ENCODE results near the gene C22orf31.
"Not testable (repeated sequence)": the region's sequence is repeated elsewhere in the genome, so short reads cannot be mapped to it uniquely, and the experiment has no call there.

Gene C22orf31

DNA sequence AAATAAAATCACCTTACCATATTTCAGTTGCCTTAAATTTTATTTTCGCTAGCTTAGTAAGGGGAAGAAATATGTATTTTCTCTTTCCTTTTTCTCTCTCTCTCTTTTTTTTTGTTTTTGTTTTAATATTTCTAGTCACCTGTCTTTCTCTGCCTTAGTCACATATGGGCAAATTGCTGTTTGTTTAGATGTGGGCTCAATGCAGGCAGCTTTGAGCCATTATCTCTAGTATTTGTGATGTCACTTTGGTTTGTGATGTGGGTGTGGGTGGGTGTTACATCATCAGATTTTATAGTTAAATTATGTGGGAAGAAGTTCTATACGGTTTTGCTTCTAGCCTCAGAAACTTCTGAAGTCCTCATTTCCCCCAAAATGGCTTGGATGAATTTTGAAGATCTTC, at the start of gene C22orf31:
Gene C22orf31 (minus strand): TSS at position 59 of the 400 bp plus-strand sequence. CDS start 39 bp downstream, at position 20.
- DNase-seq, result no peak

DNA sequence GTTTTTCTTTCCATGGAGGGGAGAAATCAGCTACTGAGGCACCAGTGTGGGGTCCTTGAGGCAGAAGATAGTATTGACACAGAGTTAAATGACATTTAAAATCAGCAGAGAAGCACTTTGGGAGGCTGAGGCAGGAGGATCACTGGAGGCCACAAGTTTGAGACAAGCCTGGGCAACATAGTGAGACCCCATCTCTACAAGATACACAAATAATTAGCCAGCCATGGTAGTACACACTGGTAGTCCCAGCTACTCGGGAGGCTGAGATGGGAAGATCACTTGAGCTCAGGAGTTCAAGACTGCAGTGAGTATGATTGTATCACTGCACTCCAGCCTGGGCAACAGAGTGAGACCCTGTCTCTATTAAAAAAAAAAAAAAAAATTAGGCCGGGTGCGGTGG, 49.3 kb upstream of the C22orf31 start:
- DNase-seq, result no peak

DNA sequence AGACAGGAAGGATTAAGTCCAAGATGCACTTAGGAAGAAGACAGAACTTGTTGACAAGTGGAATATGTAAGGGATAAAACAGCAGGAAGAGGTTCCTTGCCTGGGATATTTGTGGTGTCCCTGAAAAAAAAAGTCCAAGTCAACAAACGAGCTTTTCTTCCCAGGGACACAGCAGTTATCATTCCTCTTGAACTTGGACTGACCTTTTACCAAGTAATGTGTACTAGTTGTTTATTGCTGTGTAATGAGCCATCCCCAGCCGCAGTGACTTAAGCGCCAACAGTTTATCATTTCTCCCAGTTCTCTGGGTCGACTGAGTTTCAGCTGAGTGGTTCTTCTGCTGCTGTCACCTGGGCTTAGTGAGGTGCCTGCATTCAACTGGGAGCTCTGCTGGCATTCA, 48.2 kb upstream of the C22orf31 start:
- DNase-seq, result no peak

DNA sequence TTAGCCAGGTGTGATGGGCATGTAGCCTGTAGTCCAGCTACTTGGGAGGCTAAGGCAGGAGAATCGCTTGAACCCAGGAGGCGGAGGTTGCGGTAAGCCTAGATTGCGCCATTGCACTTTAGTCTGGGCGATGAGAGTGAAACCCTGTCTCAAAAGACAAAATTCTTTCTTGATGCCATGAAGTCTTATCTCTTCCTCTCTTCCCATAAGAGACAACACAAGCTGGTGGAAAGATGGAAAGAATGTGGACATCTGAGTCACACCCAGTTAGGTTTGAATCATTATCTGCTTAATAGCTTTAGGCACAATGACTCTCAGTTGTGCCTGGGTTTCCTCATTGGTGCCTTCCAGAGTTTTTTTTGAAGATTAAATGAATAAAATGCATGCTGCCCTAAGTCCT, 46.5 kb upstream of the C22orf31 start:
- no peak for DNase-seq

DNA sequence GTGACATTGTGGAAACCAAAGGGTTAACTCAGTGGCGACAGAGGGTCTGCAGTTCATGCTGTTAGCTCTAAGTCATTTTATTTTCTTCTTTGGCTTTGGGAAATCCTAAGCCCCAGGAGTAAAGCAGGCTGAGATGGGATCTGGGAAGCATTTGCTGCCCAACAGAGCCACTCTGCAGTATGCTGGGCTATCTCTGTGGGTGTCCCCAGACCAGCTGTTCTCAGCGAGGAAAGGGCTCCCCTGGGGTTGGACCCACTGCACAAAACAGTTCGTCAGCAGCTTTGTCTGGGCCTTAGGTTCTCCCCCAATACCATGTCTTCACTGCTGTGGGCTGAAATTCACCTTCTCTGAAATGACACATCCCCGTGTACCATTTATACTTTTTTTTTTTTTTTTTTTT, 45.2 kb upstream of the C22orf31 start:
- no peak for DNase-seq

DNA sequence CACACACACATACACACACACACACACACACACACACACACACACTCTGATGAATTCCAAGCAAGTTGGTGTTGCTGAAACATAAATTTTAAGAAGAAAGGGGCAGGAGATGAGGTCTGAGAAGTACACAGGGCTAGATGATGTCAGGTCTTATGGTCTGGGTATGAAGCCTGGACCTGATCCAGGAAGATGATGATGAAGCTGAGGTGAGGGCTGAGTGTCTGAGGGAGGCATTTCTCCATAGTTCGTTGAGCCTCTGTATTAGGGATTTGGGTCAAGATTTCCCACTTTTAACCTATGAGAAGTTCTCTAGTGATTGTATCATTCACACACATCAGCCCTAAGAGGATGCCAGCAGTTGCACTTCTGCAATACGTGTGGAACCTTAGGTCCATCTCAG, 43.8 kb upstream of the C22orf31 start:
- DNase-seq, result no peak

DNA sequence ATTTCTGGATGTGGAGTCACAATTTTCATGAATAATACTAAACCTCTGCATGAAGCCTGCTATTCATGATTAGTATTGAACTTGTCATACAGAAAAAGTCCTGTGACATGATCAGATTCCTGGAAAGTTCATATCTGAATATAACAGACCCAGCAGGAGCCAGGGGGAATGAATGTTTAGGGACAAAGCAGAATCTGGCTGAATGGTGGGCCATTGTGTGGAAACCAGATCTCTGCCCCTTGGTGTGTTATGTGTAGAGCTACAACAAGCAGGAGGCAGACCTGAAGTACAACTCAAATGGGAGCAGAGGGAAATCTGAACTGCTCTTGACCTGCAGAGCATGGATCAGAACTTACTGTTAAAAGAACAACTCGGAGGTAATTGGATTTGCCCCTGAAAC, 41.5 kb upstream of the C22orf31 start:
- DNase-seq, result no peak

DNA sequence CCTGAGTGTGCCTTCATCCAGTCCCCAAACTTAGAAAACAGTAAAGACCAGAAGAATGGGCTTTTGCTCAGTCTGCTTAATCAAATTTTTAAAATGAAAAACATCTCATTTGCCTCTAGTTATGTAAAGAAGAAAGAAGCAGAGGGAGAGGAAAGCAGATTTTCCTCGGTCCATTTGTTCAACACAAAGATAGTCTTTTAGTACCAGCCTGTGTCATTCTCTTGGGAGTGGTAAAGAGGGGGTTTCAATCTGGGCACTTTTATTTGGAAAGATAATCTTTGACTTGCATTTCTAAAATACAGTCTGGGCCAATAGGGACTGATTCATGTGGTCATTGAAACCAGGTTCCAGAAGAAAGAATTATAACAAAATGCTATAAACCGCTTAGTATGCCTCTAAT, 40.7 kb upstream of the C22orf31 start:
- DNase-seq, result no peak

DNA sequence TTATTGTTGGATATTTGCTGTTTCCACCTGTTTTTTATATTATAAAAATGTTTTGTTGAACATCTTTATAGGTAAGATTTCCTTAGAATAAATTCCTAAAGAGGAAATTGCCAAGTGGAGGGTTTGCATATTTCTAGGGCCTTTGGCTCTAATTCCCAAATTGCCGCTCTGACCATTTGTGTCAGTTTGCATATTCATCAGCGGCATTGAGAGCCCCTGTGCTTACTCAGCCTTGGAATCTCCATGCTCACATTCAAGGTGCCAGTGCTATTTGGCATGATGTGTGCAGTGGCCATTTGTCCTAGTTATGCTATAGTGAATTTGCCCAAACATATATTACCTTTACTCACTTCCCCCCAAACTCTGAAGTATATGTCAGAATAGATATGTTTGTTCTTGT, 36.7 kb upstream of the C22orf31 start:
- no peak for DNase-seq

DNA sequence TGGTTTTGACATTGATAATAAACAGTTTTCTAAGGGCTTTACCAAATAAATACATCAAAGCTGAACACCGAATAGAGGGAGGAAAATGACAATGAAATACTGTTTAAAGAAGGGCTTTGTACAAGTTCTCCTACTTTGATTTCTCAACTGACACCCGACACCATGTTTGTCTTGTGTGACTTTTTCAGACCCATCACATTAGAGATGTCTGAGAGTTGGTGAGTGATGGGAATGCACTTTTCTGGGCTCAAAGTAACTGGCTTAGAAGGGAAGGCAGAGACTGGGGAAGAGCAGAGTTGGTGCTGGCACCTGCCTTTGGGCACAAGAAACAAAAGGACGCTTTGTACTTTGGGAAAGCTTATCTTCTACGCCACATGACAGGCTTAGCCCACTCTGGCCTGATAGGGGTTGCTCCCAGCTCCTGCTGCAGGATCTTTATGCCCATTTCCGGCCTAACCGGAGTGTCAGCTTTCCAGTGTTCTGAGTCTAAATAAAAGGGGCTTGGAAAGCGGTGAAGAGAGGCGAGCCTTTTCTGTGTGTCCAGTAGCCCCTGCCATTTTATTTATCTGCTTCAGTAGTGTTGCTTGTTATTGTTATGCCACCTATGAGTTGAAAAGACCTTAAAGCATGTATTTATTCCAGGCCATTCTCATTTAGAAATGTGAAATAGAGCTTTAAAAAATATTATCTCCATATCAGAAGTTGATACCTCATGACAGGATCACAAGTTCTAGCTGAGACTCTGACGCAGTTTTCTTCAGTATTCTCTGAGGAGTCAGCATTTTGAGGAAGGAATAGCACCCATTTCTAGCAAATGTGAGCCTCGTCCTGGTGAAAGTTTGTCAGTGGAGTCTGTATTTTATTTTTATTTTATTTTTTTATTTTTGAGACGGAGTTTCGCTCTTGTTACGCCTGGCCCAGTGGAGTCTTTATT, 35.4 kb upstream of the C22orf31 start:
- peak; percentile 41 for DNase-seq

DNA sequence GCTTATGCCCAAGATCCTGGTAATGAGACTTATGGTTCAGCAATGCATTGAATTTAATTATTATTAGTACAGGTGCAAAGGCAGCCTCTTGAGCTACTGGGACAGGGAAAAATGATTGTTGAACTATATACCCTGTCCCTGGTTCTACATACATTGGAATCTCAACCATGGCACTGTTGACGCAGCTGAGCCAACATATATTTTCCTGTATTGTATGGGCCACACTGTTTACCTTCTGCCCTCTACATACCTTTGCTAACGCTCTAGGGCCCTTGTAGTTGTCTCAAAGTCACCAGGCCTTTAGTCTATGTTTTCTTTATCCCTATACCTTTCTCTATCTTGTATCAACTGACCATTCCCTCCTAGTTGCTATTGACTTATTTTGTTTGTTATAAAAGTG, 33.8 kb upstream of the C22orf31 start:
- DNase-seq, result peak; percentile 83

DNA sequence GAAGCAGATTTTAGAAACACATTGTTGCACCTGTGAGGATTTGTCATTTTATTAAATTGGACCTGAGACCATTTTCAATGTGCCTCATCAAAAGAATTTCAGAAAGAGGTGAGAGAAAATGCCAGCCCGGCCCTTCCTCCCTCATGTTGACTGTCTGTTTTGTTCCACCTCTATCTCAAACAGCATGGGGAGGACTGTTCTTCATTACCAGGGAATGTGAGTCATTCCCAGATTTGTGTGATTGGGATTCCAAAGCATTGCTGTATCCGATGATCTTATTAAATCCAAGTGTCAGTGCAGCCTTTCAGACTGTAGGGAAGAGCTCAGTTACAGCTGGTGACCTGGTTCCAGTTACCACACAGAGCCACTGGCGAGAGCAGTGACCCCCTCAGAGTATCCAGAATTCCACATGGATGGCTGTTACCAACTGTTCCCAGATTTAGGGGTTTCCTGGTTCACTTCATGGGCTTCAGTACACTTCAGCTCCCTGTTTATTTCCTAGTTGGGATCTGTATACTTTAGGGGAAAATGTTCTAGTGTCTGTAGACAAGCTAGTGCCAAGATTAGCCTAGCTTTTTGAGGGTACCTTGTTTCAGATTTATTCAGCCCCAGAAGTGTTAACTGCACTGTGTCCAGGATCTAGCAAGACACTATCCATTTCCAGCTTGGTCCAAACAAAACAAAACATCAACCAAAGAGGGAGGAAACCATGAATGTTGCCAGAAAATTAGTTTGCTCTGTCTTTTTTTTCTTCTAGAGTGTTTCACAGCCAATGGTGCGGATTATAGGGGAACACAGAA, 32.1 kb upstream of the C22orf31 start:
- no peak for DNase-seq

DNA sequence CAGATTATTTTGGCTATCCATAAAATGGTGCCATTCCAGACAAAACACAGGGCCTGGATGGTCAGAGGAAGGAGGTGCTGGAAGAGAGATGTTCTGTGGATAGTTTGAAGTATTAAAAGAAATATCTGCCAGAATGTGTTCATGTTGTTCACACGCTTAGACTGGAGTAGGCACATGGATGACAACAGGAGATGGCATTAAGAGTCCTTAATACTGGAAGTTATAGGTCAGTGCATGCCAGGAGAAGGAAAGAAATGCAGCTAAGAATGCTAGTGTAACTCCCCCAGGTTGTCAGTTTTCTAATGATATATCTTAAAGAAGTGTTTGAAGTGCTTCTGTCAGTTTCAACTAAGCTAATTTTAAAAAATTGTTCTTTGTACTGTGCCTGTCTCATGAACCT, 31.4 kb upstream of the C22orf31 start:
- DNase-seq, result no peak

DNA sequence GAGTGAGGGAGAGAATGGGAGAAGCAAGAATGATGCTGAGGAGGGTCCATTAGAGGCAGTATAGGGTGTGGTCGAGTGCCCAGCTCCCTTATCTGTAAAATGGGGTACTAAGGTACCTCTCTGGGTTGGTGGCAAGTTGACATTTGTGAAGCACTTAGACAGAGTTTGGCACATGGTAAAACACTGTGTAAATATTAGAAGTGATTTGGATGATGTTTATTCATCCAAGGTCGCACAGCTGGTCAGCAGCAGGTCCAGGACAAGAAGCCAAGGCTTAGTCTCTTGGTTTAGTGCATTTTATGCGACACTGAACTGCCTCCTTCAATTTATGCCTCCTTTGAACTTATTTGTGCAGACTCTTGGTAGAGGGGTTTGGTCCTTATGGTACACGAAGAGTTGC, 30.6 kb upstream of the C22orf31 start:
- DNase-seq, result peak; percentile 4

DNA sequence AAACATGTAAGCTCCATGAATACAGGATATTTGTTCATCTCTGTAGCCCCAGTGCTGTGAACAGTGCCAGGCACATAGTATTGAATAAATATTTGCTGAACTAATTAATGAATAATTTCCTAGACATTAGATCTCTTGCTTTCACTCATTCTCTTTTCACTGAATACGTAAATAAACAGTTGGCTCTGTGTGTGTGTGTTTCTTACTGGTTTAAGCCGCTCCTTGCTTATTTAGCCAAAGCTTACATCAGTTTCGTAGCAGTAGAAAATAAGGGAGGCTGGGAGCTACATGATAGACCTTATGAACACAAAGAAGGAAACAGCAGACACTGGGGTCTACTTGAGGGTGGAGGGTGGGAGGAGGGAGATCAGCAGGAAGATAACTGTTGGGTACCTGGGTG, 28.4 kb upstream of the C22orf31 start:
- DNase-seq, result peak; percentile 60

DNA sequence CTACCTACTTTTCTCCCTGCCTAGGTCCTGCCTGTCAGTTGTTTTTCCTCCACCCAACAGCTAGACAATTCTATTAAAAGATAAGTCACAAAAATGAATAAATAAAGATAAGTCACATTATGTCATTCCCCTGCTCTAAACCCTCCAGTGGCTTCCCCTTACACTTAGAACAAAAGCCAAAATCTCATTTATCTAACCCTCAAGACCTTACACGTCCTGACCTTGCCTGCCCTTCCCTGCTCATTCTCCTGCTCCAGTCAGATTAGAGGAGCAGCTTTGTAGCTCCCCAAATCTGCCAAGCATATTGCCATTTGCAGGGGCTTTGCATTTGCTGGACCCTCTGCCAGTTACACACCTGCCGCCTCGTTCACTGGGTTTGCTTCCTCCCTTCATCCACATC, 27.9 kb upstream of the C22orf31 start:
- no peak for DNase-seq

DNA sequence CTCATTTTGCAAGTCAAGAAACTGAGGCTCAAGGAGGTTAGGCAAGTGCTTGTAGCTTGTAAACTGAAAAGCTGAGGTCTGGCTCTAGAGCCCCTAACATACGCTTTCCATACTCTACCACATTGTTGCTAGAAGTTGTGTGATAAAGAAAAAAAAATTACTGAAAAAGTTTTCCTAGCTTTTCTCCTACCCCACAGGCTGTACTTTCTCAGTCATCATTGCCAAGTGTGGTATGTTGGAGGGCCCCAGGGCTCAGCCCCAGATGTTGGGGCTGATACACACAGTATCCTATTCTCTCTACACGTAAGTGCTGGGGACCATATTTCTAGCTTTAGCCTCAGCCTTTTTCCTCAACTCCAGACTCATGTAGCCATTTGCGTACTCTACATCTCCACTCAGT, 27.2 kb upstream of the C22orf31 start:
- no peak for DNase-seq

DNA sequence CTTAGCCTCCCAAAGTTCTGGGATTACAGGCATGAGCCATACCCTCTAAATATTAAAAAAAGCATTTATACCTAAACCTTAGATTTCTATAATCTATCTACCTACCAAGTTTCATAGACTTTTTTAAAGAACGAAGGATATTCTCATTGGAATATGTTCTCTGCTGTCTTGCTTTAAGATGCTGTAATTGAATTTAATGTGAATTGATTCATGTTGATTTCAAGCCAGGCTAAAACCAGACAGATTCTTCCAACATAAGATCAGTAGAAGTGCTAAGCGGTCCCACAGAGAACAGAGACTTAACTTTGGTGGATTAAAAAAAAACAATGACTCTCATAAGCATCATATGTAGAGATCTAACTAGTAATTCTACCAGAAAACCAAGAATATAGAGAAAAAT, 25.4 kb upstream of the C22orf31 start:
- no peak for DNase-seq

DNA sequence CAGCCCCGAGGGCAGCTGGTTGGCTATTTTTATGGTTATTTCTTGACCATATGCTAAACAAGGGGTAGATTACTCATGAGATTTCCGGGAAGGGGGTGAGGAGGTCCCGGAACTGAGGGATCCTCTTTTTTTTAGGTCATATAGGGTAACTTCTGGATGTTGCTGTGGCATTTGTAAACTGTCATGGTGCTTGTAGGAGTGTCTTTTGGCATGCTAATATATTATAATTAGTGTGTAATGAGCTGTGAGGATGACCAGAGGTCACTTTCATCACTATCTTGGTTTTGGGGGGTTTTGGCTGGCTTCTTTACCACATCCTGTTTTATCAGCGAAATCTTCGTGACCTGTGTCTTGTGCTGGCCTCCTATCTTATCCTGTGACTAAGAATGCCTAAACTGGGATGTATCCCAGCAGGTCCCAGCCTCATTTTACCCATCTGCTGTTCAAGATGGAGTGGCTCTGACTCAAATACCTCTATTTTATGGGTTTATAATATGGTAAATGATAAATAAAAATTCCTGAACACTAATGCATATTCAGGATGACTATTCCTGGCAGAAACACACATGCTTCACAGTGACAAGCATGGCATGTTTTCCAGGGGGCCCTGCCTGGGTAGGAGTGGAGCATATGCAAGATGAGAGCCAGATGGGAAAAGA, 22.4 kb upstream of the C22orf31 start:
- no peak for DNase-seq

DNA sequence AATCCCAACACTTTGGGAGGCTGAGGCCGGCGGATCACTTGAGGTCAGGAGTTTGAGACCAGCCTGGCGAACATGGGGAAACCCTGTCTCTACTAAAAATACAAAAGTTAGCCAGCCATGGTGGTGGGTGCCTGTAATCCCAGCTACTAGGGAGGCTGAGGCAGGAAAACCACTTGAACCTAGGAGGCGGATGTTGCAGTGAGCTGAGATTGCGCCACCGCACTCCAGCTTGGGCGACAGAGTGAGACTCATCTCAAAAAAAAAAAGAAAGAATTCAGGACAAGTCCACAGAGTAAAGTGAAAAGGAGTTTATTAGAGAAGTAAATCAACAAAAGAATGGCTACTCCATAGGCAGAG, 21.9 kb upstream of the C22orf31 start:
- DNase-seq, result not testable (repeated sequence)

DNA sequence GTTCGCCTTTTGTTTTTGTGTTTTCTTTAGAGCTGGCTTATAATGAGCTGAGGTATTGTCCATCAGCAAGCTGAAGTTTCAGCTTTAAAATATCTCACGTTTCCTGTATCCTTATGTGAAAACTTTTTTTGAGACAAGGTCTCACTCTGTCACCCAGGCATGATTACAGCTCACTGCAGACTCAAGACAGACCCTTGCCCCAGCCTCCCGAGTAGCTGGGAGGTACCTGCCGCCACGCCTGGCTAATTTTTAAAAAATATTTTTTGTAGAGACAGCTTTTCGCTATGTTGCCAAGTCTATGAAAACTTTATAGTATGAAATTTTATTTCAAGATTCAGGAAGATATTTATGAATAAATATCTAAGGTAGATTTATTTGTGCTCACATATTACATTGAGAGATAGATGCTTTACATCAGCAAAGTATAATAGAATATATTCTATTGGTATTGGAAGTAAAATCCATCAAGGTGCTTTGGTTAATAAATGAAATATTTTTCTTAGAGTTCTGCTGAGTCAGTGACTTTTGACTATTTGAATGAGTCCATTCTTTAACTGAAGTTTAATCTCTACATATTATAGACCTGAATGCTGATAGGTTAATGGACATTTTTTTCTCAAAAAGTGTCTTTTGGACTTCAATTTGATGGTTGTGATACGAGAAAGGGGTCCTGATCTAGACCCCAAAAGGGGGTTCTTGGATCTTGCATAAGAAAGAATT, 21.4 kb upstream of the C22orf31 start:
- no peak for DNase-seq

DNA sequence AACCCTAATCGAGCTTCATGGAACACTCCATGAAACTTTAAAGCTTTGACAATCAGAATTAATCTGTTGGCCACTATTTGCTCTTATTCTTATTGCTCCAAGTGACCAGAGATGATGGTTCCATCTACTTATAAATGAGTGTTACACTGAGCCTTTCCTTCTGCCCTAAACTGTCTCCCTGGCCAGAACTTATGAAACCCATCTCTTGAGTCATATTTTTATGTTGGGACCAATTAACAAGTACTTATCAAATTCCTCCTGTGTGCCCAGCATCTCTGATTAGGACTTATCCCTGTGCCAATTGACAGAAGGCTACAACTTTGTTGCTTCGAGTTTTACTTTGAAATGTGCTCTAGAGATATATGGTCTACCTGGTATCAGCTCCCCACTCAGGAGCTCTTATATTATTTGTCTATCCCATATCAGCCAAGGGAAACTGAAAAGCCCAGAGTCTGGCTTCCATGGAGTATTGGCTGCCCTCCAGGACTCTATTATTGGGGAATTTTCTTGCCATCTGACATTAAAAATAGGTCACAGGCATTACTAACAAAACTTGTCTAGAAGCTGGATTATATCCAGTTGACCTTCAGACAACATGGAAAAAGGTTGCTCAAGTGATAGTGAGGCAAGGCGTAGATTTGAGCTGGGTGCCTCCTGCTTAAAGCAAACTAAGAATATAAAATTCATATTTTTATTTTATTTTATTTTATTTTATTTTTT, 20.0 kb upstream of the C22orf31 start:
- no peak for DNase-seq

Data from DMS53 (cell line).